Prostate gland (tissue), 2 donors: Measurements from ENCODE around the gene LUC7L.

Experiments
- POLR2A ChIP-seq: fragments of 450-650 bp; IDR thresholded peaks from one replicate; pipeline ENCODE4 v1.6.1; 2016; ENCODE audit warnings: antibody characterized with exemption, mild to moderate bottlenecking
- POLR2AphosphoS5 ChIP-seq: sonication (generic); formaldehyde crosslinking; IDR thresholded peaks from one replicate; pipeline ENCODE4 v1.6.1; 2017; ENCODE audit warnings: antibody characterized with exemption
- TF ChIP-seq, protein P1 (sequence below), 4 experiments: fragments of 200-600 bp in 2 of 4; fragments of 450-650 bp in 2 of 4; sonication (generic) in 2 of 4; IDR thresholded peaks; 1 replicate in 3 of 4; 2 replicates in 1 of 4; pipeline ENCODE4 v1.5.1; 2016 to 2019; ENCODE audit warnings: antibody characterized with exemption in 4 of 4, mild to moderate bottlenecking in 2 of 4, moderate library complexity in 2 of 4

DNA sequence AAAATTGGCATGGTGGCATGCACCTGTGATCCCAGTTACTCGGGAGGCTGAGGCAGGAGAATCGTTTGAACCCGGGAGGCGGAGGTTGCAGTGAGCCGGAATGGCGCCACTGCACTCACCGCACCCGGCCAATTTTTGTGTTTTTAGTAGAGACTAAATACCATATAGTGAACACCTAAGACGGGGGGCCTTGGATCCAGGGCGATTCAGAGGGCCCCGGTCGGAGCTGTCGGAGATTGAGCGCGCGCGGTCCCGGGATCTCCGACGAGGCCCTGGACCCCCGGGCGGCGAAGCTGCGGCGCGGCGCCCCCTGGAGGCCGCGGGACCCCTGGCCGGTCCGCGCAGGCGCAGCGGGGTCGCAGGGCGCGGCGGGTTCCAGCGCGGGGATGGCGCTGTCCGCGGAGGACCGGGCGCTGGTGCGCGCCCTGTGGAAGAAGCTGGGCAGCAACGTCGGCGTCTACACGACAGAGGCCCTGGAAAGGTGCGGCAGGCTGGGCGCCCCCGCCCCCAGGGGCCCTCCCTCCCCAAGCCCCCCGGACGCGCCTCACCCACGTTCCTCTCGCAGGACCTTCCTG lies 49.1 kb downstream of the LUC7L start, which contains the start of gene HBQ1:
- TF ChIP-seq POLR2A, result no peak
- TF ChIP-seq, protein P1, sequence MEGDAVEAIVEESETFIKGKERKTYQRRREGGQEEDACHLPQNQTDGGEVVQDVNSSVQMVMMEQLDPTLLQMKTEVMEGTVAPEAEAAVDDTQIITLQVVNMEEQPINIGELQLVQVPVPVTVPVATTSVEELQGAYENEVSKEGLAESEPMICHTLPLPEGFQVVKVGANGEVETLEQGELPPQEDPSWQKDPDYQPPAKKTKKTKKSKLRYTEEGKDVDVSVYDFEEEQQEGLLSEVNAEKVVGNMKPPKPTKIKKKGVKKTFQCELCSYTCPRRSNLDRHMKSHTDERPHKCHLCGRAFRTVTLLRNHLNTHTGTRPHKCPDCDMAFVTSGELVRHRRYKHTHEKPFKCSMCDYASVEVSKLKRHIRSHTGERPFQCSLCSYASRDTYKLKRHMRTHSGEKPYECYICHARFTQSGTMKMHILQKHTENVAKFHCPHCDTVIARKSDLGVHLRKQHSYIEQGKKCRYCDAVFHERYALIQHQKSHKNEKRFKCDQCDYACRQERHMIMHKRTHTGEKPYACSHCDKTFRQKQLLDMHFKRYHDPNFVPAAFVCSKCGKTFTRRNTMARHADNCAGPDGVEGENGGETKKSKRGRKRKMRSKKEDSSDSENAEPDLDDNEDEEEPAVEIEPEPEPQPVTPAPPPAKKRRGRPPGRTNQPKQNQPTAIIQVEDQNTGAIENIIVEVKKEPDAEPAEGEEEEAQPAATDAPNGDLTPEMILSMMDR (IDR thresholded peaks at IDR 0.05), result peak in 1 of 4 experiments; percentile 27
- TF ChIP-seq POLR2AphosphoS5, result no peak
